Umbilical cord (tissue), 2 donors: ENCODE data around the gene ADGRD2. TPM values are rescaled to one million over a fixed set of nuclear protein-coding genes. Genes with fewer than 3 reads are reported as not detected.

Source experiments
- DNase-seq: peaks from one replicate; pipeline ENCODE4 v3.0.0-alpha.2; 2015; ENCODE audit warnings: low spot score
- total RNA-seq: library from RNA; depleted of rRNA; stranded (reverse); fragments of >200 nt; gene quantifications from one replicate; pipeline ENCODE4 v1.2.3, GENCODE V29; 2014; ENCODE audit warnings: low replicate concordance; ENCODE audit not compliant: insufficient read depth

The ADGRD2 gene
- total RNA-seq, 1 donor from 2014 or later: not detected

DNA sequence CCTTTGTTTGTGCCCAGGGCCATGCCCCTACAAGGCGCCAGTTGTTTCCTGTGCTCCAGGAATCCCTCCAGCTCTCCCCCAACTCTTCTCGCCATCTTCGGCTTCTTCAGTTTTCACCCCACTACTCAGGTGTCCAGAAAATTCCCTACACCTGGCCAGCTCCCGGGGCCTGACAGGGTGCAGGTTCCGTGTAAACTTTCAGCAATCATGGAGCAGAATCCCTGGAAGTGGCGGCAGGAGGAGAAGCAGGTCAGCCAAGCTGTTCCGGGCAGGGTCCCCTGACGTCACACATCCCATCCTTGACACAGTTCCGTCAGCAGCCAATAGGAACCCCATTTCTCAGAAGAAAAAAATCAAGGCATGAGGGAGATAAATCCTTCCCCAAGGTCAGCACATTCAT, 12.2 kb upstream of the ADGRD2 start:
- no peak for DNase-seq

DNA sequence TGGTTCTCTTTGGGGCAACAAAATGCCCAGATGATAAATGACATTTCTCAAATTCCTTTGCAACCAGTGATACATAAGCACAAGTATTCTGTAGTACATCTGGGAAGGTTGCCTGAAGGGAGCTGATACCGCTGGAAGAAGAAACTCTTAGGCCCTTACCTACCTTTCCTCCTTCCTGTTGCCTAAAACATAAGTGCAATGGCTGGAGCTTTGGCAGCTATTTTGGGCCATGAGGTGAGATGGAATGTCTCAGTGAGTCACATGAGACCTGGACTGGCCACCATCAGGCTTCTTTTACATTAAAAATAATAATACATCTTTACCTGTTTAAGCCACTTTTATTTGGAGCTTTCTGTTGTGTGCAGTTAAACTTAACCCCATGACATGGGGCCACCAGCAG, 11.2 kb upstream of the ADGRD2 start:
- no peak for DNase-seq

DNA sequence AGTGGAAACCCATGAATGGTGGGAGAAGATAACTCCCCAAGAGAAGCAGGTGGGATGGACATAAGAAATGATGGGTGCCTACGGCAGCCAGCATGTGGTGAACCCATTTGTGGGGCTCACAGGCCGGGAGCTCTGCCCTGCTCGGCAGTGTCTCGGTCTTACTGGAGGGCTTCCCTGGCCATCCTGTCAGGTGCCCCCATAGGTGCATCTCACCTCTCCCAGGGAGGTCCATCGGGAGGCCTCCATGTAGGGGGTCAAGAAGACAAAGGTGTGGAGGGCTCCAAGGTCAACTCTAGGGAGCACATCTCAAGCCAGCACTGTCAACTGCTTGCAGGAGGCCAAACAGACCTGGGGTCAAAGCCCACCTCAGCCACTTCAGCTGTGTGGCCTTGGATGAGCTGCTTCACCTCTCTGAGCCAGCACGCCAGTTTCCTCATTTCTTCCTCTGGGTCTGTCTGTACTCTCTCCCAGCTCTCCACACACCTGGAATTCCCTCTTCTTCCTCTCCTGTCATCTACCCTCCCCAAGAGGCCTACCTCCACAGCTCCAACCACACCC, 10.5 kb upstream of the ADGRD2 start:
- DNase-seq: no peak

DNA sequence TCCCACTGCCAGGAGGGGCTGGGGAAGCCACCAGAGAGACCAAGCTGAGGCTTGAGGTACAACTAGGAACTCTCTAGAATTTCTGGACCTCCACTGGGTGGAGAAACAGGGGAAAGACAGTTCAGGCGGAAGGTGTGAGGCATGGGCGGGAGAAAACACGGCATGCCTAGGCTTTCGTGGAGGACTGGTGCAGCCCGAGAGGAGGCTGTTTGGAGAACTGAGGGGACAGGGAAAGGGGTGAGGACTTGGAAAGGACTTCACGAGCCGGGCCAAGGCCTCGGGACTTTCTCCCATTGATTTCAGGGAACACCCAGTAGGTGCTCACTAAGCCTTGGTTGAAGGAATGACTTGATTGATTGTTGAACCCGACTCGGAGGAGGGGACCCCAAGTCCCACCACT, 9.5 kb upstream of the ADGRD2 start:
- DNase-seq: no peak

DNA sequence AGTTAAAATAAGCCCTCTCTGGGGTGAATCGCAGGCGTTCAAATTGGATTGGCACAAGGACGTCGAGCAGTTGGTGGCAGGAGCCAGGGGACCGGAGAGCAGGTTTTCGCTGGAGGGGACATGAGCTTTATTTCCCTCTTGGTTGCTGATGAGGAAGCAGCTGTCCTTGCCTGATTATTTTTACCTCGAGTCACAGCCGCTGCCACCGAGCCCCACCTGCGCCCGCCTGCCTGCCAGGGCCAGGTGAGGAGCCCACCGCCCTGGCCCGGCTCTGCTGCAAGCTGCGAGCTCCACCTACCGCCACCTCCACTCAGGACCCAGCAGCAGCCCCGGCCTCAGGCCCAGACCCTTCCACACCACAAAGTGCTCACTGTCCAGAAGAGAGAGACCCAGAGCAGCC, 9.0 kb upstream of the ADGRD2 start:
- DNase-seq: no peak

DNA sequence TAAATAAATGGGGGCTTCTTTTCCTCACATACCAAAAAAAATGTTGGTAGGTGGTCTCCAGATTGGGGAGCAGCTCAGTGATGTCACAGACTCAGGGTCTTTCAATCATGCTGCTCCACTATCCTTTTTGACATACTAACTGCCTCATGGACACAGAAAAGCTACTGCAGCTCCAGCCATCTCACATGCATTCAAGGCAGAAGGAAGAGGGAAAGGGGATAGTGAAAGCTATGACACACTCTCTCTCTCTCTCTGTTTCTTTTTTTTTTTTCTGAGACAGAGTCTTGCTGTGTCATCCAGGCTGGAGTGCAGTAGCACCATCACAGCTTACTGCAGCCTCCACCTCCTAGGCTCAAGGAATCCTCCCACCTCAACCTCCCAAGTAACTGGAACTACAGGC, 7.9 kb upstream of the ADGRD2 start:
- DNase-seq: no peak

DNA sequence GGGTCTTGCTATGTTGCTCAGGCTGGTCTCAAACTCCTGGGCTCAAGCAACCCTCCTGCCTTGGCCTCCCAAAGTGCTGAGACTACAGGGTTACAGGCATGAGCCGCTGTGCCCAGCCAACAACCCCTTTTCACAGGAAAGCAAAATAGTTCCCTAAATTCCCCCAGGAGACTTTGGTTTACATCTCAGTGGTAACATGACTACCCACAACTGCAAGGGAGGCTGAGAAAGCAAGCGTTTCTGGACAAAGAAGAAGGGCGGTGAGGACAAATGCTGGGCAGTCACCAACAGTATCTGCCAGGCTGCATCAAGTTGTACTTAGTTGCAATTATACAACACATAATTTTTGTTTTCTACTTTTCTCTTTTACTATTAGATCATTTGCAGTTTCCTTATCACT, 7.4 kb upstream of the ADGRD2 start:
- no peak for DNase-seq

DNA sequence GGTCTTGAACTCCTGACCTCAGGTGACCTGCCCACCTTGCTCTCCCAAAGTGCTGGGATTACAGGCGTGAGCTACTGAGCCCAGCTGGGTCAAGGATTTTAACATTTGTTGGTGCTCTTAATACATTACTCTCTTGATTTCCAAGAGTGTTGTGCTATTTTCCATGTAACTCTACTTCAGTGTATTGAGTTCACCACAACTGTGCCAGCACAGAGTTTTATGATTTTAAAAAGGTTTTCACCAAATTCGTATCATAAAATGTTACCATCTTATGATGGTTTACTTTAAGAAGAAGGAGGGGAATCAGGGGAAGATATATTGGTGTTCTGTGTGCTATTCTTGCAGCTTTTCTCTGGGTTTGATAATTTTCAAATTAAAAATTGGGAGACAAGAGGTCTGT, 6.6 kb upstream of the ADGRD2 start:
- DNase-seq: no peak

DNA sequence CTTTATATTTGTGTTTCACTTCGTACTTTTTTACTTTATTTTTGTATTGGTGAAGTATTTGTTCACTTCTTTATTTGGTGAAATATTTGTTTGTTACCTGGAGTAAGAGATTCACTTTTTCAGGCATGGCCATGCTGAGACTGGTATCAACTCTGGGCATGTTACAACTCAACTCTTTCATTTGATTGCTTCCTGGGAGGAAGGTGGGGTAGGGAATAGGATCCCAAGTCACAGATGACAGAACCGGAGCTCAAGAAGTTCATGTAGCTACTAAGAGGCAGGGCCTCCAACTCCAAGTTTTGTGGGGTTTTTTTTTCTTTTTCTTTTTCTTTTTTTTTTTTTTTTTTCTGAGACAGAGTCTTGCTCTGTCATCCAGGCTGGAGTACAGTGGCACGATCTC, 6.1 kb upstream of the ADGRD2 start:
- no peak for DNase-seq

DNA sequence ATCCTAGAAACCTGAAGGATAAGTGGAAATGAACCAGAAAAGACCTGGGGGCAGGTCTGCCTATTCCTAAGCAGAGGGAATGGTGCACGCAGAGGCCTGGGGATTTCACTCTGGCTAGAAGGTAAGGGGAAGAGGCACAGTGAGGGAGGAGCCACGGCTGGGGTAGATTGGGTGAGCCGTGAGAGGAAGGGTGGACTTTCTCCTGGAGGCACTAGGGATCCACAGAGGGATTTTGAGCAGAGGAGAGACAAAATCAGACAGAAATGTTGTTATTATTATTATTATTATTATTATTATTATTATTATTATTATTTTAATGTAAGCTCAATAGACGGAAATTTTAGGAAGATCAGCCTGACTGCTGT, 3.0 kb upstream of the ADGRD2 start:
- no peak for DNase-seq

DNA sequence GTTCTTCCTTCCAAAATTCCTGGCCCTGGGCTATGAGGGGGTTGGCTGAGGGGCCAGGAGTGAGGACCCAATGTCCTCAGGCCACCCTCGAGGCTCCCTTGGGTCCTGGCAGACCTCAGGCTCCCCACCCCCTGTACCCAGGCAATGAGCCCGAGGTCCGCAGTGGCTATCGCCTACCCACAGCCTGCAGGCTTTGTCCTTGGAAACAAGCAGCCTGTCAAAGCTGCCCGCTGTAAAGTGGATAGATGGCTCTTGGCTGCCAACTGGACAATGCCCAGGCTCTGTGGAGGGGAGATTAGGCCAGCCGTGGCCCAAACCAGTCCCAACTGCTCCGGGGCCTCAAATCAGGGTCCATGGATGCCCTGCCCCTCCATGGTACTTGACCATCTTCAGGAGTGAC, 2.2 kb upstream of the ADGRD2 start:
- no peak for DNase-seq

DNA sequence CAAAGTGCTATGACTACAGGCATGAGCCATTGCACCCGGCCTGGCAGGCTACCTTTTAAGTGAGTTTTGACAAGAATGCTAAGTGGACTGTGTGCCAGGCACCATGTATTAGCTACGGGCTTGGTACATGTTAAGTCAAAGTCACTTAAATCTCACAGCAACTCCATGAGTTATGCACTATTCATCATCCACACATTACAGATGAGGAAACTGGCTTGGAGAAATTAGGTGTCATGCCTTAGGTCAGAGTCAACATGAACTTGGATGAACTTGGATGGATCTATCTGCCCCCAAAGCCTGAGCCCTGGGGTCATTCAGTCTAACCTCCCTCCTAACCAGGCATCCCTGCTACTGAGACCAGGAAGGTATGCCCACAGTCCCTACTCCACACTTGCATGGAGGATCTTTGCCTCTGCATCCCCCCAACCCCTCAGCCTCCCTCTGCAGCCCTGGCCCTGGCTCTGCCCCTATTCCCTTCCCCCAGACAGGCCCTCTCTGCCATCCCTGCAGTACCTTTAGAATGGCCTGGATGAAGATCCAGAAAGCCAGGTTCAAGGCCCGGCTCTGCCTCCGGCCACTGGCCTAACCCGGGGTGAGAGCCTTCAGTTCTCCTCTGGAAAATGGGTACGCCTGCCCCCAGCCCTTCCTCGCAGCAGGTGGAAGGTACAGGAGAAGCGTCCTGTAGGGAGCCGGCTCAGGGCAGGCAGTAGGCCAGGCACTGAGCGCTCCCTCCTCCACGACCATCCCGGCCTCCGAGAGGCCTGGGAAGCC, 685 bp upstream of the ADGRD2 start:
- no peak for DNase-seq

DNA sequence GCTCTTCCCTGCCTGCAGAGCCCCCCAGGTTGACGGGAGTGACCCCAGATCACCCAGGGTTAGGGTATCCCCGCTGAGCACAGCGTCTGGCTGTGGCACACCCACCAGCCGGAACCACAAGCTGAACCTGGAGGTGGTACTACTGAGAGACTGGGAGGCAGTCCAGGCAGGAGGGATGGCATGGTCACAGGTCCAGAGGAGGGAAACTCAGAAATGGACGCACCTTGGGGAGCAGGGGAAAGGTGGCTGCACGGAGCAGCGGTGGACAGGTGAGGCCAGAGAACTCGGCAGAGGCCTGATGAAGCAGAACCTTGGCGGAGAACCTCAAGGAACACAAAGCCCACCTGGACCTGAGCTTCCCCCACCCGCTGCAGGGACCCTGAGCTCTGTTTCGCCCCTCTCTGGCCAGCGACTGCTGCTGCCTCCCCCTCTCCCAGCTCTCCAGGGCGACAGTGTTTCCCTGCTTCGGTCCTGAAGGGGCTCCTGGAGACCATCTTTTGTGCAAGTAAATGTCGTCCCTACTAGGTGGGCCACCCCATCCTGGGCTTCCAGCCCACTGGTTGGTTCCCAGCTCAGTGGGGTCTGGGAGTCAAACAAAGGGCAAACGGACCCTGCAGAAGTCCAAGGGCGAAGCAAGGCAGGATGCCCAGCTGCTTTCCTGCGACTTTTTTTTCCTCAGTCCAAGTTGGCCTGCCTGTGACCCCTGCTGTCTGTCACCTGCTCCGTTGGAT, 845 bp downstream of the ADGRD2 start:
- DNase-seq: no peak

DNA sequence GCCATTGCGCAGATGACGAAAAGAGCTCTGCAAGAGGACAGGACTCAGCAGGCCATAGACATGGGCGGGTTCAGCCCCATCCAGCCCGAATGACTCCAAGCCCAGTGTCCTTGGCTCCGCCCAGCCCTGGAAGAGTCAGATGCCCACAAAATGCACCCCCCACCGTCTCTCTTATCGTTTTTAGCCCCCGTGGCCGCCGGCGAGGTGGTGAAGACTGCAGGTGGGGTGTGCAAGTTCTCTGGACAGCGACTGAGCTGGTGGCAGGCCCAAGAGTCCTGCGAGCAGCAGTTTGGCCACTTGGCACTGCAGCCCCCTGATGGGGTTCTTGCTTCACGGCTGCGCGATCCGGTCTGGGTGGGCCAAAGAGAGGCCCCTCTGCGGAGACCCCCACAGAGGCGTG, 2.1 kb downstream of the ADGRD2 start:
- DNase-seq: no peak

DNA sequence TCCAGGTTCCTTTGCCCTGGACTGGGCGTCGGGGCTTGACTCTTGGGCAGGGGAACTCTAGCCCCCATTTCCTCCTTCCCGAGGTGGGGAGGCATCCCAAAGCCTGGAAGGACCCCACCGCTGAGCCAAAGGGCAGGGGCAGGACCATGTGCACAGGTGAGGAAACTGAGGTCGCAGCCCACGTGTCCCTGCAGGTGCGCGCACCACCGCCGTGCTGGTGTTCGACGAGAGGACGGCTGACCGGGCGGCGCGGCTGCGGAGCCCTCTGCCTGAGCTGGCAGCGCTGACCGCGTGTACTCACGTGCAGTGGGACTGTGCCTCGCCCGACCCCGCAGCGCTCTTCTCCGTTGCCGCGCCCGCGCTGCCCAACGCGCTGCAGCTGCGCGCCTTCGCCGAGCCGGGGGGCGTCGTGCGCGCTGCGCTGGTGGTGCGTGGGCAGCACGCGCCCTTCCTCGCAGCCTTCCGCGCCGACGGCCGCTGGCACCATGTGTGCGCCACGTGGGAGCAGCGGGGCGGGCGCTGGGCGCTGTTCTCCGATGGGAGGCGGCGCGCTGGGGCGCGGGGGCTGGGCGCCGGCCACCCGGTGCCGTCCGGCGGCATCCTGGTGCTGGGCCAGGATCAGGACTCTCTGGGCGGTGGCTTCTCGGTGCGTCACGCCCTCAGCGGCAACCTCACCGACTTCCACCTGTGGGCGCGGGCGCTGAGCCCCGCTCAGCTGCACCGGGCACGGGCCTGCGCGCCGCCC, 2.8 kb downstream of the ADGRD2 start:
- no peak for DNase-seq

DNA sequence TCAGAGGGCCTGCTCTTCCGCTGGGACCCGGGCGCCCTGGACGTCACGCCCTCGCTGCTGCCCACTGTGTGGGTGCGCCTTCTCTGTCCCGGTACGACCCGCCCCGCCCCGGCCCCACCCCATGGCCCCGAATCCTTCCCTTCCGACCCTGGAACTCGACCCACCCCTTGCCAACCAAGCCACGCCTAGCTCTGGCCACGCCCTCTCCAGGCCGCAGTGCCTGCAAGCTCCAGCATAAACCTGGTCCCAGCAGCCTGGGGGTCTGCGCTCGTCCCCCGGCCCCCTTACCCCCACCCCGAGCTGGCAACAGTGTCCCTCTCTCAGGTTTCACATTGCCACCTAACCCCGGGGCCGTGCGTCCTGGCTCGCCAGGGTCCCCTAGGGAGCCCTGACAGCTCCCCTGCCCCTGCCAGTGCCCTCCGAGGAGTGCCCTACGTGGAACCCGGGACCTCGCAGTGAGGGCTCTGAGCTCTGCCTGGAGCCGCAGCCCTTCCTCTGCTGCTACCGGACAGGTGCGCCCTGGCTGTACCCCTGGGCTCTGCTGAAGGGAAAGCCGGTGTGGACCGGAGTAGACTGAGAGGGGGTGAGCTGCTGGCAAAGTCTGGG, 3.4 kb downstream of the ADGRD2 start:
- no peak for DNase-seq

DNA sequence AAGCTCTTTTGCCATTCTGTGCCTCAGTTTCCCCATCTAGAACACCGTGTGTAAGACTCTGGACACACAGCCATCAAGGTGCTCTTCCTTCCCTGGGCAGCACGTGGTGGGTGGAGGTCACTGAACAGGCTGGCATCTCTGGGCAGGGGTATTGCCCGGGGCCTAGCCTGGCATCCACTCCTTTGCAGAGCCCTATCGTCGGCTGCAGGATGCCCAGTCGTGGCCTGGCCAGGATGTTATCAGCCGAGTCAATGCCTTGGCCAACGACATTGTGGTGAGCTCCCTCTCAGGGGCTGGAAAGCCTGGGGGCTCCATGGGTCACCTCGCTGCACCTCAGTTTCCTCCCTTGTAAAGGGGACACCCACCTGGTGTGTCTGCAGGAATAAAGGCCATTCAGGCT, 4.0 kb downstream of the ADGRD2 start:
- no peak for DNase-seq

DNA sequence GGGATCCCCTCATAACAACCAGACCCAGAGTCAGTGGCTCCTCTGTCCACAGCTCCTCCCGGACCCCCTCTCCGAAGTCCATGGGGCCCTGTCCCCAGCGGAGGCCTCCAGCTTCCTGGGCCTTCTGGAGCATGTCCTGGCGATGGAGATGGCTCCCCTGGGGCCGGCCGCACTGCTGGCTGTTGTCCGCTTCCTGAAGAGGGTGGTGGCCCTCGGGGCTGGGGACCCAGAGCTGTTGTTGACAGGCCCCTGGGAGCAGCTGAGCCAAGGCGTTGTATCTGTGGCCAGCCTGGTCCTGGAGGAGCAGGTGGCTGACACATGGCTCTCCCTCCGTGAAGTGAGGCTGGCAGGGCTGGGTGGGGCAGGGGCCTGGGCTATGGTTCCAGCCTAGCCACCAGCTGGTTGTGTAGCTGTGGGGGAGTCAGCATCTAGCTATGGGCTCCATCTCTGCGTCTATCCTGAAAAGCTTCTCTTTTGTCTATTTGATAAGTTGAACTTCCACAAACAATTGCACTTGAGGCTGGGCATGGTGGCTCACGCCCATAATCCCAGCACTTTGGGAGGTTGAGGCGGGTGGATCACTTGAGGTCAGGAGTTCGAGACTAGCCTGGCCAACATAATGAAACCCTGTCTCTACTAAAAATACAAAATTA, 4.7 kb downstream of the ADGRD2 start:
- no peak for DNase-seq

DNA sequence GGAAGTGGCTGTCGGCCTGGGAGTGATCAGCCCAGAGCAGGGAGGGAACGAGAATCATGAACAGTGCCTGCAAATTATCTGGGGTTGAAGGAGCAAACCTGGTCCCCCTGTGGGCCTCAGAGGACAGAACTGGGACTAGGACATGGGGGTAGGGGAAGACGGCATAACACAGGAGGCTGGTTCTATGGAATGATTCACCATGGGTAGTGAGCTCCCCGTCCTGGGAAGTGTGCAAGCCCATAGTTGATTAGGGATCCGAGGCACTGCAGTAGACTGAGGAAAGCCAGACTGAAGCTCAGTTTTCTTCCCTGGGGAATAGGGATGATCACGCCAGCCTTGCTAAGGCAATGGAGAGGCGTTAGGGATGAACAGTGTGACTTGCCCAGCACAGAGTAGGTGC, 5.6 kb downstream of the ADGRD2 start:
- DNase-seq: no peak

DNA sequence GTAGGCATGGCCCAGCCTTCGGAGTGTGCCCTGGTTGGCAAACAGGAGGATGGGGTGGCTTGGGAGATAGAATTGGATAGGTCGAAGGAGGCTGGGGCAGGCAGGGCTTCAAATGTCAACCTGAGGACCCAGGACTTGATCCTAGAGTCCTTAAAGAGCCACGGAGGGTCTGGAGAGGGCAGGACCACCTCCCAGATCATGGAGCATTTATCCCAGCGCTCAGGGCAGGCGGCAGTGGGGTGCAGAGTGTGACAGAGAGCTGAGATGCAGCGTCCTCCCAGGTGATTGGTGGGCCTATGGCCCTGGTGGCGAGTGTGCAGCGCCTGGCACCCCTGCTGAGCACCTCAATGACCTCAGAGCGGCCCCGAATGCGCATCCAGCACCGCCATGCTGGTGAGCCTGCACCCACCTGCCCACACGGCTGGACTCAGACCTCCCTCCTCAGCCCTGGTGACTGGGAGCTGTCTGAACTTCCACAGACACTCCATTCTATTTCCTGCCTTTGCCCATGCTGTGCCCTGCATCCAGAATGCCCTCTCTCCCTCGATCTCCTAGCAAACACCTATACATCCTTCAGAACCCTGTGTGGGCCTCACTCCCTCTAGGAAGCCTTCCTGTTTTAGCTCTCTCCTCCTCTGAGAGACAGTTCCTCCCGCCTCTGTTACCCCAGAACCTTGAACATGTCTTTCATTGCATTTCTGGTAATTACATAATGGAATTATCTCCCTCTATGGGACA, 6.3 kb downstream of the ADGRD2 start:
- DNase-seq: no peak
